GM23338 (cell line): ENCODE results near the gene ADGRB3.

Source experiments
- CREB1 ChIP-seq: fragments of 250-450 bp; sonication (Bioruptor Pico); IDR thresholded peaks from 2 replicates; pipeline ENCODE4 v1.5.0; 2020; ENCODE audit warnings: low read depth, mild to moderate bottlenecking, moderate library complexity
- CTCF ChIP-seq, 2 experiments: fragments of 200-600 bp in 1 of 2; sonication (generic) in 1 of 2; conservative IDR thresholded peaks; 2 replicates each; pipeline versions ENCODE4 v1.5.1 to v1.6.1; 2016 to 2017; ENCODE audit warnings: antibody characterized with exemption in 2 of 2, low read depth in 2 of 2, mild to moderate bottlenecking in 2 of 2, moderate library complexity in 1 of 2
- ETS1 ChIP-seq: IDR thresholded peaks from 2 replicates; pipeline ENCODE4 v1.6.1; 2016; ENCODE audit warnings: antibody characterized with exemption
- EZH2 ChIP-seq: fragments of 200-600 bp; sonication (generic); IDR thresholded peaks from one replicate; pipeline ENCODE4 v1.8.0; 2017; ENCODE audit warnings: antibody characterized with exemption, mild to moderate bottlenecking, low read depth; ENCODE audit not compliant: unreplicated experiment
- EZH2phosphoT487 ChIP-seq: fragments of 200-600 bp; sonication (generic); IDR thresholded peaks from one replicate; pipeline ENCODE4 v1.8.1; 2018; ENCODE audit warnings: antibody characterized with exemption; ENCODE audit not compliant: unreplicated experiment
- JUNB ChIP-seq: IDR thresholded peaks from one replicate; pipeline ENCODE4 v1.6.1; 2016; ENCODE audit warnings: antibody characterized with exemption; ENCODE audit not compliant: unreplicated experiment
- NANOG ChIP-seq: IDR thresholded peaks from 2 replicates; pipeline ENCODE4 v1.6.1; 2016; ENCODE audit warnings: antibody characterized with exemption, borderline replicate concordance
- POLR2AphosphoS5 ChIP-seq: IDR thresholded peaks from 2 replicates; pipeline ENCODE4 v1.6.1; 2016; ENCODE audit warnings: antibody characterized with exemption, low read depth
- REST ChIP-seq: IDR thresholded peaks from one replicate; pipeline ENCODE4 v1.6.1; 2018; ENCODE audit warnings: antibody characterized with exemption; ENCODE audit not compliant: unreplicated experiment
- ZNF114 ChIP-seq: fragments of 250-450 bp; sonication (Bioruptor Pico); IDR thresholded peaks from 2 replicates; pipeline ENCODE4 v1.5.0; 2020; ENCODE audit warnings: mild to moderate bottlenecking, moderate library complexity
- ZNF331 ChIP-seq: fragments of 250-450 bp; sonication (Bioruptor Pico); IDR thresholded peaks from 2 replicates; pipeline ENCODE4 v1.5.0; 2020; ENCODE audit warnings: low read depth, mild to moderate bottlenecking, moderate library complexity

GRCh38 chr6:69090132-69090531 lies 455.1 kb downstream of the ADGRB3 start:
- TF ChIP-seq CTCF (conservative IDR thresholded peaks at IDR 0.05; ENCODE audit: low read depth in 2 of 2) (no peak), REST (no peak), EZH2phosphoT487 (no peak), POLR2AphosphoS5 (no peak), EZH2 (no peak), ZNF114 (no peak), JUNB (no peak), ZNF331 (CRISPR knock-in tag) (no peak), CREB1 (no peak), ETS1 (no peak), NANOG (no peak)
